Measurements from ENCODE around the gene OR52L1.
A peak's percentile ranks its signal among the peaks of the same experiment; 100 is the strongest.
"Not testable (repeated sequence)": the region's sequence is repeated elsewhere in the genome, so short reads cannot be mapped to it uniquely, and the experiment has no call there.

The OR52L1 gene

DNA sequence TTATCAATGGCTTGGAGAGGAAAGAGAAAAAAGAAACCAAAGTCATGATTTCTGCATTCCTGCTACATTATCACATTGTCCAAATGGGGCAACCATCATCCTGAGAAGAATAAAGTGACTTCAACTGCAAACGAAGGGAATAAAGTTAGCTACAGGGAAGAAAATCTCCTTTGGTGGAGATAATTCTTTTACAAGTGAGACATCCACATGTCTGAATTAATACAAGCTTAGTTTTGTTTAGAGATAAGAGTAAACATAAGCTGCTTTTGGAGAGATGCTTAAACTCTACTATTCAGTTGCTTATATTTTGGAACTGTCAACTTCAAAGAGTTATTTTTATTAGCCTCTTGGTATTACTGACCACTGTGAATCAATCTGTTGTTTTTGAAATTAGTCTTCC, at the start of gene OR52L1:
Gene OR52L1, minus strand, starts transcription at position 101 of the 400 bp plus-strand sequence. Its CDS starts 55 bp downstream, at position 46.
- no peak for DNase-seq (ENCODE audit: low spot score)

- DNase-seq (ENCODE audit: low spot score): no peak
Measured at GRCh38 chr11:6030708-6031405, 44.1 kb upstream of the OR52L1 start, which contains the start of gene OR56A1. TSS of gene OR56A1 (minus strand) at chr11:6030758. CDS start at chr11:6027692, 3,066 bp downstream.

DNA sequence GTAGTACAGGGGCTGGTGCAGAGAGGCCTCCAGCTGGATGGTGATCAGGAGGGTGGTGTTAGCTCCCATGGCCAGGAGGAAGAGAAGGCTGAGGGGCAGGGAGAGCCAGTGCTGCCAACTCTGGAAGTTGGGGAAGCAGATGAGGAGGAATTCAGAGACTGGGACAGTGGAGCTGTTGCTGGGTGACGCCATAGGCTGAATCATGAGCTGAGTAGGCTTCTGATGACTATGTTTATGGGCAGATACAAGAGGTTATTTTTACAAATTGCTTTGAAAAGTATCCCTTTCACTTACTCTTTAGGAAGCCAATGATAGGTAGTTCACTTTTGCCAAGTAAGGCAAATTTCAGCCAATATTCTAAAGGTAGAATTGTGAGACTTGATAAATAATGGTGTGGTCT, 40.7 kb upstream of the OR52L1 start:
- no peak for DNase-seq (ENCODE audit: low spot score)

DNA sequence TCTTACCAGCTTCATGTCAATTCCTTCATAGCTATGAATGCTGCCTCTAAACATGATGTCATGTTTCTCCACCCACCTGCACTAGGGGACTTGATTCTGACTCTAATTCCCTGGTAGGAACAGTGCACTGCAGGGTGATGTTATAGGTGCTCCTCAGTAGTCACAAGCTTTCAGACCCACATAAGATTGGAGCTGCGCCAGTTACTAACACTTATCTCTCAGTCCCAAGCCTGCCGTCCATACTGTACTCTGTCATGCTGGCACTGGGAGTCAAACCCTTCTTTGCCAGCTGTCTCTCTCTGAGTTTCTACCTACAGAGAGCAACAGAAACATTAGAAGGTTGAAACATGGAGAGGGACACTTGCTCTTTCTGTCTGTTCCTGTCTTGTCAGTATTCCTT, 38.3 kb upstream of the OR52L1 start:
- no peak for DNase-seq (ENCODE audit: low spot score)

DNA sequence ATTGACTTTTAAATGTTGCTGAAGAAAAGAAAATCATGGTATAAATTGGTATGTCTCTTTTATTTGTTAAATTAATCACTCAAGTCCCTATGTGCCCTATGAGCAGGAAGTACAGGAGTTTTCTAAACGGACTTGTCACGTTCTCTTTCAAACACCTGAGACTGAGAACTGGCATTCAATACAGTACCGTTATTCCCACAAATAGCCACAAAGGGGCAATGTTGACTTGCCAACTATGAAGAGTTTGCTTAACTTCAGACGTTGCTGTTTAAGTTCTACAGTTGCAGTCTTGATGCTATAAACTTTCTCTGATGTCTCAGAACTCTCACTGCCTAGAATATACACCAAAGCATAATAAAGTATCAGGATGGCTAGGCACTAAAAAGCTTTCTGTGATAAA, 36.2 kb upstream of the OR52L1 start:
- peak; percentile 44 for DNase-seq (ENCODE audit: low spot score)

GRCh38 chr11:6013042-6013441, 26.3 kb upstream of the OR52L1 start:
- DNase-seq (ENCODE audit: low spot score): no peak

DNA sequence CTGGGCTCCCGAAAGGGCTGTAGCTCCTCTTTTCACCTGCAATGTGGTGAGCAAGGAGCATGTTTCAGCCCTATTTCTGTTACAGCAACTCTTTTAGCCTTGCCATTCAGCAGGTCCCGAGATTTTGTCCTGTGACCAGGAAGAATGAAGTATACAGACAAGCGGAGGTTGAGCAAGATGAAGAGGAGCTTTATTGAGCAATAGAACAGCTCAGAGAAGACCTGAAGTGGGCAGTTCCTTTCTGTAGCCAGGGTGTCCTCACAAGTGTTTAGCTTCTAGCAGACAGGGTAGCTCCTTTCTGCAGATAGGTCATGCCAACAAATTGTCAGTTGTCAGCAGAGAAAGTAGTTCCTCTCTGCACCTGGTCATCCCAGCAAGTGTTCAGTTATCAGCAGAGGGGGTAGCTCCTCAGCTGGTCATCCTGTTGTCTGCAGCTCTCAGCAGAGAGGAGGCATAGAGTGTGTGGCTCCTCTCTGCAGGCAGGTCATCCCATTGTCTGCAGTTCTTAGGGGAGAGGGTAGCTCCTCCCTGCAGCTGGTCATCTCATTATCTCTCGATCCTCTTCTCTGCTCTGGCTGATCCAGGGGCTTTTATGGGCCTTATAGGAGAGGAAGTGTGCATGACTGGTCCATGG, 25.4 kb upstream of the OR52L1 start:
- DNase-seq (ENCODE audit: low spot score): no peak

- DNase-seq (ENCODE audit: low spot score): no peak
Measured at GRCh38 chr11:6006846-6007245, 20.1 kb upstream of the OR52L1 start, which contains the start of gene OR56A4. TSS of gene OR56A4 (minus strand) at chr11:6006946. CDS start at chr11:6002992, 3,954 bp downstream.

DNA sequence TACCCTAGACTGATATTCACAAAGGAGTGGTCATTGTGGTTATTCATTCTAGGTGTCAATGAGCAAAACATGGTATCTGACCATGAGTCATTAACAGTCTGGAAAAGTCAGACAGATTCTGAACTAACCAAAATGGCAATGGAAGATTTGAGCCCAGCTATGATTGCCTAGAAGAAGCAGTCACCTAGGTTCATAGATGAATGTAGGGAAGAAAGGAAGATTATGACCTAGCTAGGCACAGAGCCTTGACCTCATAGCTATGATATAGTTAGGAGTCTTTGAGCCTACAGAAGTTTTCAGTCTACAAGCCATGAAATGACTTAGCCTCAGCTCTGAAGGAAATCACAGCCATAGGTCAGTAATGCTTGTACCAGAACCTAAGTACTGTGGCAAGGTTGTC, 19.6 kb upstream of the OR52L1 start:
- no peak for DNase-seq (ENCODE audit: low spot score)

GRCh38 chr11:6002202-6002699, 15.5 kb upstream of the OR52L1 start:
- DNase-seq (ENCODE audit: low spot score): no peak

DNA sequence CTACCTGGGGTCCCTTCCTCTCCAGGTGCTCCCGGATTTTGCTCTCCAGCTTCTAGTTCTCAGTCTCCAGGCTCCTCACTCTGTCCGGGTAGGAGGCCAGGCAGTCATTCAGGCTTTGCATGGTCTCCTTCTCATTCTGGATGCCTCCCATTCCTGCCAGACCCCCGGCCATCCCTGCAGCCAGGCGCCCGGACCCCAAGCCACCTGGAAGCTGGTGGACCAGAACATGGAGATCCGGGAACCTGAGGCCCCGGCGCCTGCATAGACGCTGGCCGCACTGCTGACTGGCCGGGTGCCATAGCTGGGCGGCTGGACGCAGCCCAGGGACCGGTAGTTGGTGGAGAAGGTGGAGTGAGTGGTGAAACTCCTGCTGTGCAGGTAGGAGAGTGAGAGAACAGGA, 8.0 kb upstream of the OR52L1 start:
- DNase-seq (ENCODE audit: low spot score): no peak

GRCh38 chr11:5992604-5993251, 5.9 kb upstream of the OR52L1 start:
- peak; percentile 48 for DNase-seq (ENCODE audit: low spot score)

GRCh38 chr11:5992150-5992549, 5.4 kb upstream of the OR52L1 start:
- peak; percentile 14 for DNase-seq (ENCODE audit: low spot score)

GRCh38 chr11:5989203-5989602, 2.4 kb upstream of the OR52L1 start:
- no peak for DNase-seq (ENCODE audit: low spot score)

DNA sequence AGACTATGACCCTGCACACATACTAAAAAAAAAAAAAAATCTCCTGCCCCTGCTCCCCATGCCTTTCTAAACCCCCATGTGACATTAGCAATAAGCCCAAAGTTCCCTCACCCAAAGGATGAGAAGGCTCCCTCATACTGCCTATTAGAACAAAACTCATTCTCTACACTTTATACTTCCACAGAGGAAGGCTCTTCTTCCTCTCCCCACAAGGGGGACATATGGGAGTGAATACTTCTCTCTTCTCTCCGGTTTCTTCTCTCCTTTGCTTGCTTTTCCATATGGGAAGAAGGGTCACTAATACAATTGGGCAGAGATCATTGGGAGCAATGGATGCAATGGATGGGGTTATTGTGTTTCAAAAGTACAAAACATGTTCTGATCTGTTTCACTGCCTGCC, 3.3 kb downstream of the OR52L1 start:
- DNase-seq (ENCODE audit: low spot score): no peak

DNA sequence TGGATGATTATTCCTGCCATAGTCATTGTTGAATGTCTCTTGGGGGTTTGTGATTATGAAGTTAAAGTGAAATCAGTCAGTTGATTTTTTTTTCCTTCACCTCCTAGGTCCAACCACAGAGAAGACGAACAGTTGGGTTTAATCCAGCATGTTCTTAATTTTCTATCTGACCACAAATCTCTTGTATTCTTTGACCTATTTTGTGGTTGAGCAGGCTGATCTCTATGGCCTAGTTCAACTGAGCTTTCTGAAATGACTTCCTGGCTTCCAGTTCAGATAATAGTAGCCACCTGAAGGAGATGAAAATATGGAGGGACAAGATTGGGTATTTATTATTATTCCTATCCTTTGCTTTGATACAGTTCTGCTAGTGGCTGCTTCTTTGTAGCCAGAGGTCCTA, 13.3 kb downstream of the OR52L1 start:
- no peak for DNase-seq (ENCODE audit: low spot score)

DNA sequence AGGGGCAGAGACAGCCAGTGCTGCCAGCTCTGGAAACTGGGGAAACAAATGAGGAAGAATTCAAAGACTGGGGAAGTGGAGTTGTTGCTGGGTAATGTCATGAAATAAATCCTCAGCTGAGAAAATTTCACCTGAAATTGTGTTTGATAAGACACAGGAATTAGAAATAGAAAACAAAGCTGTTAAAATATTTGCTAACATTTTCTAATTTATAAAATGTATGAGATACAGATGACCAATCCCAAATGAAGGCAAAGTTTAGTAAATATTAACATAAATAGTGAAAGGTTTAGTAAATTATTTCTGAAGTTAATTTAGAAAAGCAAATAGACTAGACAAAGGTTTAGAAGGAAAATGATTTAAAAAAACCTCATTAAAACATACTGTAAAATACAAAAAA, 18.4 kb downstream of the OR52L1 start, which contains the start of gene OR56A5:
Gene OR56A5, minus strand, starts transcription at position 101 of the 400 bp plus-strand sequence. Its CDS starts 0 bp downstream, at position 101.
- no peak for DNase-seq (ENCODE audit: low spot score)

DNA sequence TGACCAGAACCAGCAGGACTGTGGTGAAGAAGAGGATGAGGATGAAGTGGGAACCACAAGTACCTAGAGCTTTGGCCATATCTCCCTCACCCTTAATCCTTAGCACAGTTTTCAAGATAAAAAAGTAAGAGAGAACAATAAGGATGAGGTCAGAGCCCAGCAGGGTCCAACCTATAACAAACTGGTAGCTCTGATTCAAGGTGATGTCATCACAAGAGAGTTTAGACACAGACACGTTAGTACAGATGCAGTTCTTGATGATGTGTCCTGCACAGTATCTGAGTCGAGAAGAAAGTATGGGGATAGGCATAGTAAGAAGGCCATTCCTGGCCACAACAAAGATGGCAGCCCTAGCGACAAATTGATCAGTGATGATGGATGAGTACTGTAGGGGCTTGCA, 19.1 kb downstream of the OR52L1 start:
- DNase-seq (ENCODE audit: low spot score): no peak

DNA sequence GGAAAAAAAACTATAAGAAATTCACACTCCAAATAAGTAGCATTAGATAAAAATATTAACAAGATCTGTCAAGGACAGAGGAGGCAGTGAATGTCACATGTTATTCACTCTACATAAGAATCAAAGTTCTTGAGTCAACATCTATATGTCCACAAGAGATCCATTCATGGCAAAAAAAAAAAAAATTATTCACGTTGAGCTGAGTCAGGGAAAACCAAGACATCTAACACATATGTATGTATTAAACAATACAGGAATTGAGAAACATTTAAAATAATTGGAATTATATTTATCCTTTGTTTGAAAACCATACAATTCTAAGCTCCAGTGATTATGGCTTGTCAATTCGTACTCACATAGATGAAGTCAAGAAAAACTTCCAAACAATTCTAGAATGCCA, 19.8 kb downstream of the OR52L1 start:
- DNase-seq (ENCODE audit: low spot score): no peak

GRCh38 chr11:5960704-5961320, 26.0 kb downstream of the OR52L1 start:
- DNase-seq (ENCODE audit: low spot score): not testable (repeated sequence)

- no peak for DNase-seq (ENCODE audit: low spot score)
Measured at GRCh38 chr11:5955586-5955985, 31.2 kb downstream of the OR52L1 start.

DNA sequence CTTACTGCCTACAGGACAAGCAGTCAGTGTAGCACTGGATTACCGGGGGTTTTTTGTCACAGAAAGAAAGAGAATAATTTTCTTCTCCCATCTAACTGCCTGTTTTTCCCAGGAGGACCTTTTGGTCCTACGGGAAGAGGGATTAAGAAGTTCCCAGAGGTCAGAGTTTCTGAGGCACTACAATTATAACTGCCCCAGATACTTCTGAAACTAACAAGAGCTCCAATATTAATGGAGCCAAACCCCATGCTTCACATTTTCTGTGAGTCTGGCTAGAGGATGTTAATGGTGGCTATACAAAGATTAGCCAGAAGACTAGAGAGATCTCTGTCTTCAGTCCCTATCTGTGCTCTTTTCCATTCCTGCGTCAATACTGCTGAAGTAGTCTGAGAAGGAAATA, 44.8 kb downstream of the OR52L1 start, which contains the start of gene OR56A3:
Gene OR56A3, plus strand, starts transcription at position 301 of the 400 bp plus-strand sequence. CDS start 5,096 bp downstream, outside the sequence.
- no peak for DNase-seq (ENCODE audit: low spot score)

All from AG20443 (cell line).